Heart left ventricle (tissue), 16 donors: ENCODE measurements around the gene MTUS2. TPM values are rescaled to one million over a fixed set of nuclear protein-coding genes. Genes with fewer than 3 reads are reported as not detected.

Source experiments
- ATAC-seq, 4 donors: fragments of 200-7000 bp; cut with Tn5 transposase; one replicate each; pipeline ENCODE4 v1.9.1; 2020 to 2022; ENCODE audit warnings: moderate library complexity in 4 of 4, mild to moderate bottlenecking in 3 of 4, moderate number of reproducible peaks in 1 of 4
- DNase-seq, 5 donors: peaks; one replicate each; pipeline ENCODE4 v3.0.0-alpha.2; 2020
- H3K27ac ChIP-seq, 12 donors: fragments of 200-600 bp; sonication (generic) in 4 of 12; one replicate each; pipeline versions ENCODE4 v1.5.0 to v1.8.0; 2016 to 2022; ENCODE audit warnings: mild to moderate bottlenecking in 2 of 12
- H3K27me3 ChIP-seq, 9 donors: fragments of 200-600 bp; sonication (generic) in 2 of 9; one replicate each; pipeline versions ENCODE4 v1.5.1 to v1.8.0; 2016 to 2022; ENCODE audit warnings: mild to moderate bottlenecking in 3 of 9
- H3K36me3 ChIP-seq, 9 donors: fragments of 200-600 bp; sonication (generic) in 2 of 9; one replicate each; pipeline versions ENCODE4 v1.5.0 to v1.8.0; 2018 to 2022; ENCODE audit warnings: mild to moderate bottlenecking in 2 of 9
- H3K4me1 ChIP-seq, 12 donors: fragments of 200-600 bp; sonication (generic) in 4 of 12; one replicate each; pipeline versions ENCODE4 v1.5.0 to v1.8.0; 2016 to 2022; ENCODE audit warnings: mild to moderate bottlenecking in 3 of 12
- H3K4me3 ChIP-seq, 12 donors: fragments of 200-600 bp; sonication (generic) in 4 of 12; one replicate each; pipeline versions ENCODE4 v1.5.0 to v1.8.0; 2017 to 2022; ENCODE audit warnings: mild to moderate bottlenecking in 9 of 12, moderate library complexity in 4 of 12
- H3K9me3 ChIP-seq, 12 donors: fragments of 200-600 bp; sonication (generic) in 4 of 12; one replicate each; pipeline versions ENCODE4 v1.5.0 to v1.8.0; 2016 to 2022; ENCODE audit warnings: mild to moderate bottlenecking in 1 of 12
- POLR2A ChIP-seq, 2 donors: fragments of 450-650 bp; IDR thresholded peaks; one replicate each; pipeline ENCODE4 v1.6.1; 2017; ENCODE audit warnings: antibody characterized with exemption in 2 of 2, mild to moderate bottlenecking in 2 of 2, moderate library complexity in 2 of 2
- WGBS, 4 donors: extraction: QIAGEN DNeasy Blood & Tissue Kit in 2 of 4; methylation state at CpG; one replicate each; pipeline versions ENCODE4 v1.1.5 to v1.1.7; 2013 to 2018; 5-methylcytosine and 5-hydroxymethylcytosine counted together
- intact Hi-C, 10 donors: fragments of 100-400 bp; cut with DNase I; formaldehyde crosslinking; loops; one replicate each; pipeline versions ENCODE4 v1.11.1 to v1.14.2; 2022
- polyA plus RNA-seq, 2 donors: library from polyadenylated mRNA; stranded (reverse); fragments of 200-250 nt; gene quantifications; one replicate each; pipeline ENCODE4 v1.2.3, GENCODE V29; 2013
- total RNA-seq, 9 donors: library from RNA; depleted of rRNA in 2 of 9; stranded (reverse); fragments of >200 nt in 2 of 9; fragmentation: NEBNext Ultra II Directional in 3 of 9; extraction: Animal tissue kit (Norgen Biotek cat#: 25700) in 3 of 9; gene quantifications; one replicate each; pipeline versions ENCODE4 v1.1.0 to v1.2.4, GENCODE V29; 2016 to 2023
- TF ChIP-seq, protein P1 (sequence below), 12 donors: fragments of 200-600 bp; sonication (generic) in 4 of 12; IDR thresholded peaks; one replicate each; pipeline versions ENCODE4 v1.5.0 to v1.8.0; 2018 to 2022; ENCODE audit warnings: antibody characterized with exemption in 12 of 12, mild to moderate bottlenecking in 5 of 12
- donor health status: ischemic (EF 13 %, LVEDD 7.1; RV severe dilation, severe dysfunction).
- donor health status: healthy with polysubstance abuse.
- donor health status: DM: no; HTN: yes; CAD: no.
- donor health status: DM: no; HTN: no; CAD: no.
- donor health status: ischemic (EF 25% LVEDD 6.9; RV normal size, moderate dysfunction).
- donor health status: ischemic (EF 25% LVEDD 5.7; RV mildly dilated, moderate dysfunction).
- donor health status: healthy.
- donor health status: DM: yes; HTN: yes; CAD: no.
- donor health status: ischemic (EF 35%, LVEDD 5.7; RV mildly dilated, moderate dysfunction).
- donor health status: nonischemic (EF 11% LVEDD 7.7; RV severe dilation, severe dysfunction).
- donor health status: DM: yes; HTN: yes; CAD: no.
- donor health status: PGD.
- donor health status: ischemic (EF 29% LVEDD 5.4; RV normal size, mild dysfunction).
- donor health status: nonischemic (EF 23%, LVEDD 6.1; RV moderate dilation, normal function).

MTUS2 gene
- total and polyA plus RNA-seq, 11 donors = 28.7 to 174 (median 67.9) TPM

- Histone ChIP-seq H3K4me3 (no peak overlapping the region), H3K36me3 (no peaks in the 10 kb centered on the region), H3K4me1 (no peaks in the 10 kb centered on the region), H3K27me3 (no peaks in the 10 kb centered on the region), H3K9me3 (peaks cover 0 to 10% (median 0%) of the 10 kb centered on the region in 12 donors), H3K27ac (no peak overlapping the region)
- 81 to 87% (median 87%) methylated on average over 2 of the region's 2 CpGs for WGBS, 4 donors
- DNase-seq = no peak
- no peak for ATAC-seq
- intact Hi-C loops = no loop called here
- TF ChIP-seq POLR2A (IDR thresholded peaks at IDR 0.05) = no peak
- TF ChIP-seq, protein P1, sequence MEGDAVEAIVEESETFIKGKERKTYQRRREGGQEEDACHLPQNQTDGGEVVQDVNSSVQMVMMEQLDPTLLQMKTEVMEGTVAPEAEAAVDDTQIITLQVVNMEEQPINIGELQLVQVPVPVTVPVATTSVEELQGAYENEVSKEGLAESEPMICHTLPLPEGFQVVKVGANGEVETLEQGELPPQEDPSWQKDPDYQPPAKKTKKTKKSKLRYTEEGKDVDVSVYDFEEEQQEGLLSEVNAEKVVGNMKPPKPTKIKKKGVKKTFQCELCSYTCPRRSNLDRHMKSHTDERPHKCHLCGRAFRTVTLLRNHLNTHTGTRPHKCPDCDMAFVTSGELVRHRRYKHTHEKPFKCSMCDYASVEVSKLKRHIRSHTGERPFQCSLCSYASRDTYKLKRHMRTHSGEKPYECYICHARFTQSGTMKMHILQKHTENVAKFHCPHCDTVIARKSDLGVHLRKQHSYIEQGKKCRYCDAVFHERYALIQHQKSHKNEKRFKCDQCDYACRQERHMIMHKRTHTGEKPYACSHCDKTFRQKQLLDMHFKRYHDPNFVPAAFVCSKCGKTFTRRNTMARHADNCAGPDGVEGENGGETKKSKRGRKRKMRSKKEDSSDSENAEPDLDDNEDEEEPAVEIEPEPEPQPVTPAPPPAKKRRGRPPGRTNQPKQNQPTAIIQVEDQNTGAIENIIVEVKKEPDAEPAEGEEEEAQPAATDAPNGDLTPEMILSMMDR (IDR thresholded peaks at IDR 0.05) = no peak
Observed at GRCh38 chr13:29310806-29311205, 490.7 kb downstream of the MTUS2 start.

- WGBS, 4 donors = 73 to 79% (median 77%) methylated on average over 2 of the region's 2 CpGs
- no peak for TF ChIP-seq POLR2A (IDR thresholded peaks at IDR 0.05)
- TF ChIP-seq, protein P1 (IDR thresholded peaks at IDR 0.05) = no peak
- no peak overlapping the region for H3K4me3 ChIP-seq
- ATAC-seq = no peak
- H3K9me3 ChIP-seq = no peaks in the 10 kb centered on the region
- no peak for DNase-seq
- H3K27ac ChIP-seq = no peak overlapping the region
- H3K36me3 ChIP-seq = no peaks in the 10 kb centered on the region
- intact Hi-C loops = no loop called here
- H3K27me3 ChIP-seq = no peaks in the 10 kb centered on the region
- H3K4me1 ChIP-seq = no peaks in the 10 kb centered on the region
Observed at GRCh38 chr13:29315847-29316246, 495.7 kb downstream of the MTUS2 start.

- DNase-seq (peak in 1 of 5 donors; percentile 48), ATAC-seq (no peak)
- intact Hi-C loops = no loop called here
- Histone ChIP-seq H3K9me3 (peaks cover 0 to 3% (median 0%) of the 10 kb centered on the region in 12 donors), H3K27me3 (no peaks in the 10 kb centered on the region), H3K4me1 (no peaks in the 10 kb centered on the region), H3K4me3 (no peak overlapping the region), H3K36me3 (no peaks in the 10 kb centered on the region), H3K27ac (no peak overlapping the region)
- 55 to 73% (median 63%) methylated on average over 5 of the region's 5 CpGs for WGBS, 4 donors
- TF ChIP-seq, protein P1 (IDR thresholded peaks at IDR 0.05) = no peak
Observed at GRCh38 chr13:29317828-29318227, 497.7 kb downstream of the MTUS2 start.

DNA sequence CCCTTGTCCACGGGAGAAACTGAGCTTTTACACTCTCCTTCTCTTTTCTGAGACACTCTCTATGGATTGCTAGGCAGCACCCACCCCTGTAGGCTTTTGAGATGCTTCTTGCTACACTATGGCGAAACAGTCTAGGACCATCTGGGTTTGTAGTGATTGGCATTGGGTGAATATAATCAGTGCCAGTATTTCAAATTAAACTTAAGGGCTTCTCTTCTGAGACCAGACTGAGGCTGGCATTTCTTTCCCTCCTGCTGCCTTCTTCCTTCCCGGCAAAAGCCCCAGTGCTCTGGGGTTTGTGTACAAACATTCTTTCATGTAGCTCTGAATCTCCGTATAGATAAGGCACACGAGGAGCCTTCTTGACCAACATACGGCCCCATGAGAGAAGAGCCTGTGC lies 498.6 kb downstream of the MTUS2 start:
- H3K27ac ChIP-seq = no peak overlapping the region
- intact Hi-C loops = no loop called here
- ATAC-seq = no peak

More for the DNA sequence above, 498.6 kb downstream of the MTUS2 start:
- no peaks in the 10 kb centered on the region for H3K4me1 ChIP-seq
- H3K27me3 ChIP-seq = no peaks in the 10 kb centered on the region
- TF ChIP-seq POLR2A (IDR thresholded peaks at IDR 0.05) = no peak
- TF ChIP-seq, protein P1 (IDR thresholded peaks at IDR 0.05) = no peak
- H3K4me3 ChIP-seq = no peak overlapping the region
- H3K36me3 ChIP-seq = no peaks in the 10 kb centered on the region
- H3K9me3 ChIP-seq = peaks cover 0 to 3% (median 0%) of the 10 kb centered on the region in 12 donors
- 40 to 55% (median 50%) methylated on average over 6 of the region's 6 CpGs for WGBS, 4 donors
- no peak for DNase-seq
